Activated naive CD8-positive, alpha-beta T cell (primary cell): Measurements from ENCODE around the gene SIRT6.
"Not testable (repeated sequence)": the region's sequence is repeated elsewhere in the genome, so short reads cannot be mapped to it uniquely, and the experiment has no call there.

Source experiments
- H3K27ac Mint-ChIP-seq: one replicate; pipeline ENCODE4 v1.8.0; 2021; ENCODE audit warnings: mixed read lengths
- H3K27me3 Mint-ChIP-seq: one replicate; pipeline ENCODE4 v1.8.0; 2021; ENCODE audit warnings: mixed read lengths
- H3K36me3 Mint-ChIP-seq: one replicate; pipeline ENCODE4 v1.8.0; 2021; ENCODE audit warnings: mixed read lengths
- H3K4me1 Mint-ChIP-seq: one replicate; pipeline ENCODE4 v1.8.0; 2021; ENCODE audit warnings: low read depth, mixed read lengths
- H3K4me3 Mint-ChIP-seq: one replicate; pipeline ENCODE4 v1.8.0; 2021; ENCODE audit warnings: mild to moderate bottlenecking, mixed read lengths
- H3K9me3 Mint-ChIP-seq: one replicate; pipeline ENCODE4 v1.8.0; 2021; ENCODE audit warnings: low read depth, mixed read lengths

The SIRT6 gene

GRCh38 chr19:4210166-4210731 is 27.9 kb upstream of the SIRT6 start:
- Mint-ChIP-seq H3K27me3 (no peaks in the 10 kb centered on the region), H3K4me1 (no peaks in the 10 kb centered on the region), H3K4me3 (no peak overlapping the region), H3K36me3 (no peaks in the 10 kb centered on the region), H3K27ac (no peak overlapping the region), H3K9me3 (no peaks in the 10 kb centered on the region)

DNA sequence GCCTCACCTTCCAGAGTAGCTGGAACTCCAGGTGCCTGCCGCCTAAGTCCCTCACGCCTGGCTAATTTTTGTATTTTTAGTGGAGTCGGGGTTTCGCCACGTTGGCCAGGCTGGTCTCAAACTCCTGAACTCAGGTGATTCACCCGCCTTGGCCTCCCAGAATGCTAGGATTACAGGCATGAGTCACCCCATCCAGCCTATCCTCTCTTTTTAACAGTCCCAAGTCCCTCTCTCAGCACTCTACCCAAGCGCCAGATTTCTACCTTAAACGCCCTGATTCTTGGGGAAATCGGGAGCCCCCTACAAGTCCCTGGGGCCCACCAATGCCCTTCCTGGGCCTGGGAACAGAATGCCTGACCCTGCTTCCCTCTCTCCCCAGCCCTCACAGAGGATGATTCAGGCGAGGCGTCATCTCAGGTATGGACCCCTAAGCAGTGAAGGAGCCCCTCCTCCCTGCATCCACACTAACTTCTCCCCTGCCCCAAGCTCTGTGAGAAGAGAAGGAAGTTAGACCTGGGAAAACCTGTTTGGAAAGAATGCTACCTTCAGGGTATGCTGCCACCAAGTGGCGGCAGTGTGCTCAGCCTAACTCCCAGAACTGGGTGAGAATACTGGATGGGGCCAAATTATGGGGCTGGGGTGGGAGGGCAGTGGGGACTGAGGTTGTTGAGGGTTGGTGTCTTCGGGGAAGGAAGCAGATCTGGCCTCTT is 26.2 kb upstream of the SIRT6 start:
- no peaks in the 10 kb centered on the region for H3K9me3 Mint-ChIP-seq
- H3K27me3 Mint-ChIP-seq = no peaks in the 10 kb centered on the region
- no peaks in the 10 kb centered on the region for H3K36me3 Mint-ChIP-seq
- H3K4me3 Mint-ChIP-seq = no peak overlapping the region
- H3K27ac Mint-ChIP-seq = no peak overlapping the region
- no peaks in the 10 kb centered on the region for H3K4me1 Mint-ChIP-seq

DNA sequence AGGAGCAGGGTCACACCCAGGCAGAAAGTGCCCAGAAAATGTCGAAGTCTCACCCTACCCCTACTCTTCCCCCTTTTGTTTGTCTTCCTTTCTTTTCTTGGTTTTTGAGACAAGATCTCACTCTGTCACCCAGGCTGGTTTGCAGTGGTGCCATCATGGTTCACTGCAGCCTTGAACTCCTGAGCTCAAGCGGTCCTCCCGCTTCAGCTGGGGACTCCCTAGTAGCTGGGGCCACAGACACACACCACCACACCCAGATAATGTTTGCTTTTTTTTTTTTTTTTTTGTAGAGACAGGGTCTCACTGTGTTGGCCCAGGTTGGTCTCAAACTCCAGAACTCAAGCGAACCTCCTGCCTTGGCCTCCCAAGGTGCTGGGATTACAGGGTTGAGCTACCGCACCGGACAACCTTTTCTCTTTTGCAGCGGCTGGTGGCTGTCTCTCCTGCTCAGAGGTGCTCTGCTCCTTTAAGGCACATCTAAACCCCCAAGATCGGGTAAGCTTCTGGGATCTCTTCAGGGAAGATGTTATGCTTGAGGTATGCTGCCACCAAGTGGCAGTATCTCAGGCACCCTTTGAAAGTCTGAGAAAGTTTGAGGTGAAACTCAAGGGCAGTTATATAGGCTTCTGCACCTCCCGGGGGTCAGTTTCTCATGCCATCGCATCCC is 24.6 kb upstream of the SIRT6 start:
- no peak overlapping the region for H3K27ac Mint-ChIP-seq

DNA sequence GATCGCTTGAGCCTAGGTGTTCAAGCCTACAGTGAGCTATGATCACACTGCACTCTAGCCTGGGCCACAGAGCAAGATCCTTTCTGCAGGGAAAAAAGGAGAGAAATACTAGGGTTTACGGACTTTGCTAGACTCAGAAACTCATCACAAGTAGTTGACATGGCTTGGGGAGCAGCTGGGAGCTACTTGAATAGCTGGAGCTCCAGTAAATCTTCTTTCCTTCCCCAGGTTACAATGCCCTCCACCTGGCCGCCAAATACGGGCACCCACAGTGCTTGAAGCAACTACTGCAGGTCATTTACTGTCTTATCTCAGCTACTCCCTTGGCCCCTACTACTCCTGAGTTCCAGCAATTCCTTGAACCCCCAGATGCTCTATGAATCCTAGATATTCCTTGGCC is 19.4 kb upstream of the SIRT6 start:
- Mint-ChIP-seq H3K4me1 (peaks cover 12% of the 10 kb centered on the region), H3K27ac (no peak overlapping the region), H3K36me3 (peaks cover 8% of the 10 kb centered on the region), H3K9me3 (no peaks in the 10 kb centered on the region), H3K27me3 (peaks cover 19% of the 10 kb centered on the region), H3K4me3 (no peak overlapping the region)

More for the DNA sequence above, 24.6 kb upstream of the SIRT6 start:
- H3K4me3 Mint-ChIP-seq = no peak overlapping the region
- no peaks in the 10 kb centered on the region for H3K9me3 Mint-ChIP-seq
- H3K36me3 Mint-ChIP-seq = no peaks in the 10 kb centered on the region
- no peaks in the 10 kb centered on the region for H3K4me1 Mint-ChIP-seq
- no peaks in the 10 kb centered on the region for H3K27me3 Mint-ChIP-seq

DNA sequence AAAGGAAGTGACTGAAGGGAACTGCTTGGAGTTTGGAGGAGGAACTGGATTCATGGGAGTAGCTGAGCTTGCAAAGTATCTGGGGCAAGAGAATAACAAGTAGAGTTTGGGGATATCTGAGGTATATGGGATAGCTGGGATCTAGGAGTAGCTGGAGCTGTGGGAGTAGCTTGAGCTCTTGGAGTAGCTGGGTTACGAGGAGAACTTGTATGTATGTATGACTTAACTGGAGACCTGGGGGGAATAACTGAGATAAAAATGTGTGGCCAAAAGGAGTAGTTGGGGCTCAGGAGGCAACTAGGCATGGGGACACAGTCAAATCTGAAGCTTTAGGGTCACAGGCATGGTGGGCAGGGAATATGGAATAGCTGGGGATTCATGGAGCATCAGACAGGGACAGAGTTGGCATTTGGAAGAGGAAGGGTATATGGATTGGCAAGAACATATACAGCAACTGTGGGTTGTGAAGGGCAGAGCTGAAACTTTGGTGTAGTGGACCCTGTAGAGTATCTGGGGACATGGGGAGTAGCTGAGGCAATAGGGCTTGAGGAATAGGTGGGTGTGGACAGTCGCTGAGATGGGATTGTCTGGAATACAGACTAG is 18.7 kb upstream of the SIRT6 start:
- Mint-ChIP-seq H3K27me3 (peaks cover 23% of the 10 kb centered on the region), H3K4me1 (peaks cover 12% of the 10 kb centered on the region), H3K9me3 (no peaks in the 10 kb centered on the region), H3K4me3 (no peak overlapping the region), H3K27ac (no peak overlapping the region), H3K36me3 (peaks cover 8% of the 10 kb centered on the region)

DNA sequence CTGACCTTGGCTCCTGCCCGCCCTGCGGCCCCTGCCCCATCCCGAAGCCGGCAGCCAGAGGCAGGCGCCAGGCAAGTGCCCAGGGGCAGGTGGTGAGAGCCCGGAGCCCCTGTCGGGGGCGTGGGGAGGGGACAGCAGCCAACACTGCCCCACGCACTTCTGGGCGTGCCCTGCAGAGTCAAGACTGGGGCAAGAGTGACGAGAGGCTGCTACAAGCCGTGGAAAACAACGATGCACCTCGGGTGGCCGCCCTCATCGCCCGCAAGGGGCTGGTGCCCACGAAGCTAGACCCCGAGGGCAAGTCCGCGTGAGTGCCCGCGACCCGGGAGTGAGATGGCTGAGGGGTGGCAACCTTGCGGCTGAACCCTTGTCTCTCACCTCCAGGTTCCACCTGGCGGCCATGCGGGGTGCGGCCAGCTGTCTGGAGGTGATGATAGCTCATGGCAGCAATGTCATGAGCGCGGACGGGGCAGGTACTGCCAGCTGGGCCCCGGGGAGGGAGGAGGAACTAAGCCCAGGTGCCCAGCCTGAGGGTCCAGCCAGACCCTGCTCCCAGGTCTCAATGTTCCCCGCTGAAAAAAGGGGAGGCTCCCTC is 17.4 kb upstream of the SIRT6 start:
- Mint-ChIP-seq H3K36me3 (peaks cover 8% of the 10 kb centered on the region), H3K4me1 (peaks cover 12% of the 10 kb centered on the region), H3K27me3 (peaks cover 28% of the 10 kb centered on the region), H3K27ac (no peak overlapping the region), H3K9me3 (no peaks in the 10 kb centered on the region), H3K4me3 (no peak overlapping the region)

DNA sequence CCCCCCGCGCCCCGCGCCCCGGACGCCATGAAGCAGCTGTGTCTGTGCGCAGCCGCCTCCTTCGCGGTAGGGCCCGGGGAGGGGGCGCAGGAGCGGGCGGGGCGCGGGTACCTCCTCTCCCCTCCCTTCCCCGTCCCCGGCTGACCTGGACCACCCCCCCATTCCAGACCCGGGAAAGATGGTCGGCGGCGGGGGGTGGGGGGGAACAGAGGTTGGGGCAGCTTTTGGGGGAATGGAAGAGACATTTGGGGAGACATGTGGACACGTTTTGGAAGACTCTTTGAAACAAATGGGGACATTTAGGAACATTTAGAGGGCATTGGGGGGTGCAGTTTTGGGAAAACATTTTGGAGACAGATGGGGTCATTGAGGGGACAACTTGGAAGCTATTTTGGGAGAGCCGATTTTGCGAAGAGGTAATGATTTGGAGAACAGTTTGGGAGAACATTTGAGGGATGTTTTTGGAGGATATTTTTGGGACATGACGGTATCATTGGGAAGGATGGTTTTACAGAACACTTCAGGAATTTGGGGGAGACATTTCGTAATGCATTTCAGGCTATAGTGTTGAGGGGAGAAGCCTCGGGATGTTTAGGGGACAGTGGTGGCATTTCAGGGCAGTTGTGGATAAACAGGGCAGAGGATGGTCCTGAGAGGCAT is 16.2 kb upstream of the SIRT6 start:
- Mint-ChIP-seq H3K27ac (no peak overlapping the region), H3K36me3 (peaks cover 8% of the 10 kb centered on the region), H3K9me3 (no peaks in the 10 kb centered on the region), H3K27me3 (peaks cover 37% of the 10 kb centered on the region), H3K4me3 (no peak overlapping the region), H3K4me1 (peaks cover 12% of the 10 kb centered on the region)

GRCh38 chr19:4197625-4198466 is 15.5 kb upstream of the SIRT6 start:
- no peak overlapping the region for H3K27ac Mint-ChIP-seq
- H3K9me3 Mint-ChIP-seq = no peaks in the 10 kb centered on the region
- H3K36me3 Mint-ChIP-seq = peaks cover 8% of the 10 kb centered on the region
- peaks cover 39% of the 10 kb centered on the region for H3K27me3 Mint-ChIP-seq
- peaks cover 12% of the 10 kb centered on the region for H3K4me1 Mint-ChIP-seq
- H3K4me3 Mint-ChIP-seq = peak overlapping the region; percentile 0

- H3K27ac Mint-ChIP-seq = peak overlapping the region; percentile 73
- H3K27me3 Mint-ChIP-seq = peaks cover 39% of the 10 kb centered on the region
- H3K4me1 Mint-ChIP-seq = peaks cover 12% of the 10 kb centered on the region
- peak overlapping the region; percentile 0 for H3K4me3 Mint-ChIP-seq
- peaks cover 8% of the 10 kb centered on the region for H3K36me3 Mint-ChIP-seq
- no peaks in the 10 kb centered on the region for H3K9me3 Mint-ChIP-seq
Measured at GRCh38 chr19:4197228-4197624, 14.9 kb upstream of the SIRT6 start.

DNA sequence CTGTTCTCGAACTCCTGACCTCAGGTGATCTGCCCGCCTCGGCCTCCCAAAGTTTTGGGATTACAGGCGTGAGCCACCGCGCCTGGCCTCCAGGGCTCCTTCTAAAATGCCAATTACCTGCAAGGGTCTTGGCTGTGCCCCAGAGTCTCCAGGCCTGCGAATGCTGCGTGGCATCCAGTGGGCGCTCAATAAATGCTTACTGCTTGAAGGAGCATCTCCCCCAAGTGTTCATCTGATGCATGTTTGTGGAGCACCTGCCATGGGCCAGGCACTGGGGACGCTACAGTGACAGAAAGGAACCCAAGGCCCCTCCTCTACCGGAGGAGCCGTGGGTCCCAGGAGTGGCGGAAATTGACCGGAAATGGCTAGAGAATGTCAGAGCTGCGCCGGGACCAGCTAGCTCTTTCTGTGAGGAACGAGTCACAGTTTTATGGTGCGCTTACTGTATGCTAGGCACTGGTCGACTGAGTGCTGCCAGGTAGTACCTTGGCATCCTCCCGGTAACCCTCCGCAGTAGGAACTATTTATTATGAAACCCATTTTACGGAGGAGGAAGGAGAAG is 14.3 kb upstream of the SIRT6 start:
- peaks cover 39% of the 10 kb centered on the region for H3K27me3 Mint-ChIP-seq
- H3K9me3 Mint-ChIP-seq = no peaks in the 10 kb centered on the region
- no peak overlapping the region for H3K27ac Mint-ChIP-seq
- H3K36me3 Mint-ChIP-seq = peaks cover 8% of the 10 kb centered on the region
- H3K4me1 Mint-ChIP-seq = peaks cover 12% of the 10 kb centered on the region
- no peak overlapping the region for H3K4me3 Mint-ChIP-seq

DNA sequence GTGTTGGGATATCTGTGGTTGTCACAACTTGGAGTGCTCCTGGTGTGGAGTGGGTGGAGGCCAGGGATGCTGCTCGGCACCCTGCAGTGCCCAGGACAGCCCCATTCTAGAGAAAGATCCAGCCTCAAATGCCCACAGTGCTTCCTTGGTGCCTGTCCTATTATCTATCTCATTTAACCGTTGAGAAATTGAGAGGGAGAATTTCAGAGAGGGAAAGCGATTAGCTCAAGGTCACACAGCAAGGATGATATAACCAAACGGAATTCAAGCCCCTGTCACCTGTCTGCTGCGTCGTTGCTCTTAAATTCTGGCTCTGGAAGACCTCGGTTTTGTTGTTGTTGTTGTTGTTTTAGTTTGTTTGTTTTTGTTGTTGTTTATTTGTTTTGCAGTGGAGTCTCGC is 13.6 kb upstream of the SIRT6 start:
- H3K9me3 Mint-ChIP-seq = no peaks in the 10 kb centered on the region
- peaks cover 39% of the 10 kb centered on the region for H3K27me3 Mint-ChIP-seq
- H3K4me1 Mint-ChIP-seq = peaks cover 12% of the 10 kb centered on the region
- H3K4me3 Mint-ChIP-seq = no peak overlapping the region
- no peak overlapping the region for H3K27ac Mint-ChIP-seq
- peaks cover 8% of the 10 kb centered on the region for H3K36me3 Mint-ChIP-seq

- Mint-ChIP-seq H3K36me3 (peaks cover 8% of the 10 kb centered on the region), H3K27ac (no peak overlapping the region), H3K4me1 (peaks cover 12% of the 10 kb centered on the region), H3K4me3 (no peak overlapping the region), H3K9me3 (no peaks in the 10 kb centered on the region), H3K27me3 (peaks cover 36% of the 10 kb centered on the region)
Measured at GRCh38 chr19:4194353-4194752, 12.0 kb upstream of the SIRT6 start.

GRCh38 chr19:4192537-4192936 is 10.2 kb upstream of the SIRT6 start:
- H3K27me3 Mint-ChIP-seq = peaks cover 28% of the 10 kb centered on the region
- not testable (repeated sequence) for H3K36me3 Mint-ChIP-seq, H3K27ac Mint-ChIP-seq, H3K4me1 Mint-ChIP-seq, H3K4me3 Mint-ChIP-seq, H3K9me3 Mint-ChIP-seq

- Mint-ChIP-seq H3K27me3 (peaks cover 10% of the 10 kb centered on the region), H3K36me3 (no peaks in the 10 kb centered on the region), H3K4me3 (no peak overlapping the region), H3K27ac (no peak overlapping the region), H3K9me3 (no peaks in the 10 kb centered on the region), H3K4me1 (no peaks in the 10 kb centered on the region)
Measured at GRCh38 chr19:4189641-4190040, 7.3 kb upstream of the SIRT6 start.
